K562 treated with DMSO at 1 percent for 4 hours (cell line): ENCODE results near the gene GADD45G. TPM values are rescaled to one million over a fixed set of nuclear protein-coding genes. Genes with fewer than 3 reads are reported as not detected.

Experiments used
- total RNA-seq: library from RNA; unstranded; fragments of 300-600 nt; gene quantifications from 2 replicates; pipeline ENCODE4 v1.2.3, GENCODE V29; 2022; ENCODE audit not compliant: insufficient read depth

The GADD45G gene, protein sequence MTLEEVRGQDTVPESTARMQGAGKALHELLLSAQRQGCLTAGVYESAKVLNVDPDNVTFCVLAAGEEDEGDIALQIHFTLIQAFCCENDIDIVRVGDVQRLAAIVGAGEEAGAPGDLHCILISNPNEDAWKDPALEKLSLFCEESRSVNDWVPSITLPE
- total RNA-seq: 1.5 and 2.6 TPM in 2 replicates

DNA sequence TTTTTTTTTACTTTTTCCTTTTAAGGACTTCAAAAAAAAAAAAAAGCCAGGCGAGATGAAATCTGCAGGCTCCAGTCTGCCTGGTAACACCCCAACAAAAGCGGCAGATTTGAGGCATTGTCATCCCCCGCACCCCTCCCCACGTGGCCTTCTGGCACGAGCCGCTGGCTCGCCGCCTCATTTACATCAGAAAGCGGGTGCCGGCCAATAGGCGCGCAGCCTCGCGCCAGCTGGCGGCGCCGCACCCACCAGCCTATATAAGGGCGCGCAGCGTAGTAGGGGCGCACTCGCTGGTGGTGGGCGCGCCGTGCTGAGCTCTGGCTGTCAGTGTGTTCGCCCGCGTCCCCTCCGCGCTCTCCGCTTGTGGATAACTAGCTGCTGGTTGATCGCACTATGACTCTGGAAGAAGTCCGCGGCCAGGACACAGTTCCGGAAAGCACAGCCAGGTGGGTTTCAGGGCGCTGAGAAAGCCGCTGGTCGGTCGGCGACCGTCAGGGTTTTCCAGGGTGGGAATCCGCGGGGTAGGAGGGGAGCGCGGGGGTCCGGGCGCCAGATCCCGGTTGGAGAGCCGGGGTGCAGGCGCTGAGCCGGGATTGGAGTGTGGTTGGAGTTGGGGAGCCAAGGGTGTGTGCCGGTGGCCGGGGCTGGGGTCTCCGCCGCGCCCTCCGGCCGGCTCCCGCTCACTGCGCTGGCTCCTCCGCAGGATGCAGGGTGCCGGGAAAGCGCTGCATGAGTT lies at the start of gene GADD45G:
GADD45G (plus strand) TSS at position 284 of the 736 bp plus-strand sequence; CDS start at position 394, 110 bp downstream.

Other genes starting within 250 kb of the GADD45G start
- 0.75 and 1.9 TPM in 2 replicates for gene SEMA4D, start 106.9 kb upstream of the GADD45G start, total RNA-seq